A549 treated with ZK216348 at 1 μM for 4 hours (cell line): ENCODE data around the gene CRABP2. TPM values are rescaled to one million over a fixed set of nuclear protein-coding genes. Genes with fewer than 3 reads are reported as not detected.

Source experiments
- total RNA-seq: library from RNA; stranded (reverse); fragments of 200-300 nt; extraction: Qiagen RNA extraction; gene quantifications from 5 replicates; pipeline ENCODE4 v1.2.3, GENCODE V29; 2022; ENCODE audit warnings: low read depth

CRABP2 gene
- 6.6 to 13.0 TPM (median 9.6 TPM) in 5 replicates for total RNA-seq

GRCh38 chr1:156705321-156705917, at the start of gene CRABP2:
TSS of gene CRABP2 (minus strand) at chr1:156705583. CDS start at chr1:156705446, 137 bp downstream.

DNA sequence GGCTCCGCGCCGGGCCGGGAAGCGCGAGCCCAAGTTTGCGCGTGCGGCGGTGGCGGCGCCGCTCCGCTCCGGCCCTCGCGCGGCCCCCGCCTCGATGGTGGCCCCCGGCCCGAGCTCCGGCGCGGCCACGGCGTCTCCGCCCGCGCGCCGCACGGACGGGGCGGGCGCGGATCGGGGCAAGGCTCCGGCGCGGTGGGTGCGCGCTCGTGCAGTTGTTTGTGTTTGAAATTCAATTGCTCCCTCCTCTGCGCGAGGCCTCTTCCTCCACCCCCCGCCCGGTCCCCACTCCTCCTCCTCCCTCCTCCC, 46.0 kb upstream of the CRABP2 start, which contains the start of gene HDGF:
Gene HDGF (minus strand): TSS at position 225 of the 306 bp plus-strand sequence. CDS start 246 bp downstream, outside the sequence.

GRCh38 chr1:156740741-156741480, 35.5 kb upstream of the CRABP2 start, which contains the start of gene MRPL24:
TSS of gene MRPL24 (minus strand) at chr1:156741088. CDS start at chr1:156738704, 2,384 bp downstream.

GRCh38 chr1:156728599-156729462, 23.4 kb upstream of the CRABP2 start, which contains the start of gene ISG20L2:
TSS of gene ISG20L2 (minus strand) at chr1:156728766. CDS start at chr1:156727652, 1,114 bp downstream.

GRCh38 chr1:156727926-156728598, 22.7 kb upstream of the CRABP2 start, which contains the start of gene METTL25B:
TSS of gene METTL25B (plus strand) at chr1:156728469. CDS start at chr1:156729105, 636 bp downstream.

GRCh38 chr1:156676820-156677615, 28.4 kb downstream of the CRABP2 start, which contains the start of gene NES:
TSS of gene NES (minus strand) at chr1:156677407. CDS start at chr1:156677264, 143 bp downstream.

Other genes with a start within 250 kb of the CRABP2 start
- gene MEF2D, start 204.8 kb downstream of the CRABP2 start, total RNA-seq, result 17.8 to 36.2 TPM (median 30.9 TPM) in 5 replicates
- gene IQGAP3, start 133.0 kb downstream of the CRABP2 start, total RNA-seq, result 12.3 to 21.4 TPM (median 19.1 TPM) in 5 replicates
- not detected in 5 replicates for gene TTC24, start 125.9 kb downstream of the CRABP2 start, total RNA-seq
- gene NAXE, start 113.8 kb downstream of the CRABP2 start, total RNA-seq, result 118 to 175 TPM (median 164 TPM) in 5 replicates
- gene GPATCH4, start 104.1 kb downstream of the CRABP2 start, total RNA-seq, result 61.7 to 81.2 TPM (median 71.7 TPM) in 5 replicates
- gene HAPLN2, start 86.2 kb downstream of the CRABP2 start, total RNA-seq, result 0.11 to 0.43 TPM (median 0.20 TPM) in 3 of 5 replicates, not detected in the others
- gene BCAN, start 63.5 kb downstream of the CRABP2 start, total RNA-seq, result not detected in 5 replicates
- gene NES, start 28.2 kb downstream of the CRABP2 start, total RNA-seq, result 1.2 to 1.3 TPM (median 1.3 TPM) in 5 replicates
- gene METTL25B, start 22.9 kb upstream of the CRABP2 start, total RNA-seq, result 21.6 to 28.4 TPM (median 25.2 TPM) in 5 replicates
- gene ISG20L2, start 23.2 kb upstream of the CRABP2 start, total RNA-seq, result 40.7 to 50.5 TPM (median 44.5 TPM) in 5 replicates
- 183 to 215 TPM (median 187 TPM) in 5 replicates for gene MRPL24, start 35.5 kb upstream of the CRABP2 start, total RNA-seq
- gene HDGF, start 46.1 kb upstream of the CRABP2 start, total RNA-seq, result 443 to 477 TPM (median 448 TPM) in 5 replicates
- gene PRCC, start 62.0 kb upstream of the CRABP2 start, total RNA-seq, result 63.9 to 85.1 TPM (median 73.8 TPM) in 5 replicates
- 3.0 to 5.3 TPM (median 4.0 TPM) in 5 replicates for gene SH2D2A, start 111.3 kb upstream of the CRABP2 start, total RNA-seq
- gene INSRR, start 153.5 kb upstream of the CRABP2 start, total RNA-seq, result not detected in 5 replicates
- 0.11 to 0.16 TPM (median 0.12 TPM) in 3 of 5 replicates, not detected in the others for gene NTRK1, start 155.3 kb upstream of the CRABP2 start, total RNA-seq
- gene PEAR1, start 188.1 kb upstream of the CRABP2 start, total RNA-seq, result 5.4 to 12.1 TPM (median 9.3 TPM) in 5 replicates
- gene LRRC71, start 215.0 kb upstream of the CRABP2 start, total RNA-seq, result 0.12 to 0.24 TPM (median 0.15 TPM) in 5 replicates